ENCODE results near the gene FAM186B. TPM values are rescaled to one million over a fixed set of nuclear protein-coding genes. Genes with fewer than 3 reads are reported as not detected.
A peak's percentile ranks its signal among the peaks of the same experiment; 100 is the strongest.

The FAM186B gene
- total RNA-seq, 2 donors from 2014 or later = 0.11 to 0.27 TPM

DNA sequence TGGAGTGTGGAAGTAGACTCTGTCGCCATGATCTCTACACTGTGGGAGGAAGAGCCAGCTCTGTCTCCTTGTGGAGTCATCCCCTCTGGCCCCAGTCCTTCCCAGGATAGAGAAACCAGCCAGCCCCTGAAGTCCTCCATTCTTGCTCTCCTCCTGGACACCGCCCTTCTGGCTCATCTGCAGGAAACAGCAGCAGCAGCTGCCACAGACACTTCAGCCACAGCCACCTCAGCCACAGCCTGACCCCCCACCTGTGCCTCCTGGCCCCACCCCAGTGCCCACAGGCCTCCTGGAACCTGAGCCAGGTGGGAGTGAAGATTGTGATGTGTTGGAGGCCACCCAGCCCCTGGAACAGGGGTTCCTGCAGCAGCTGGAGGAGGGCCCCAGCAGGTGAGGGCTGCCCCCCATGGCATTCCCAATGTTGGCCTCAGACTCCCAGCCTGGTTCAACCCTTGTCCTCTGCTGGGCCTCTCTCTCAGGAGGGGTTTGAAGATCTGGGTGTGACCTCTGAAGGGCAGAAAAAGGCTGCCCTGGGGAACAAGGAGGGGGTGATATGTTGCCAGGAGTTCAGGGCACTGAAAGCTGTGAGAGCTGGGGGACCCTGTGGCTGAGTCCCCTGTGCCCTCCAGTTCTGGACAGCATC lies 28.4 kb upstream of the FAM186B start:
- intact Hi-C loops (cut with DNase I) = no loop called here
- H3K4me3 ChIP-seq = no peak overlapping the region
- H3K27me3 ChIP-seq = no peaks in the 10 kb centered on the region
- TF ChIP-seq, protein P1, sequence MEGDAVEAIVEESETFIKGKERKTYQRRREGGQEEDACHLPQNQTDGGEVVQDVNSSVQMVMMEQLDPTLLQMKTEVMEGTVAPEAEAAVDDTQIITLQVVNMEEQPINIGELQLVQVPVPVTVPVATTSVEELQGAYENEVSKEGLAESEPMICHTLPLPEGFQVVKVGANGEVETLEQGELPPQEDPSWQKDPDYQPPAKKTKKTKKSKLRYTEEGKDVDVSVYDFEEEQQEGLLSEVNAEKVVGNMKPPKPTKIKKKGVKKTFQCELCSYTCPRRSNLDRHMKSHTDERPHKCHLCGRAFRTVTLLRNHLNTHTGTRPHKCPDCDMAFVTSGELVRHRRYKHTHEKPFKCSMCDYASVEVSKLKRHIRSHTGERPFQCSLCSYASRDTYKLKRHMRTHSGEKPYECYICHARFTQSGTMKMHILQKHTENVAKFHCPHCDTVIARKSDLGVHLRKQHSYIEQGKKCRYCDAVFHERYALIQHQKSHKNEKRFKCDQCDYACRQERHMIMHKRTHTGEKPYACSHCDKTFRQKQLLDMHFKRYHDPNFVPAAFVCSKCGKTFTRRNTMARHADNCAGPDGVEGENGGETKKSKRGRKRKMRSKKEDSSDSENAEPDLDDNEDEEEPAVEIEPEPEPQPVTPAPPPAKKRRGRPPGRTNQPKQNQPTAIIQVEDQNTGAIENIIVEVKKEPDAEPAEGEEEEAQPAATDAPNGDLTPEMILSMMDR (IDR thresholded peaks at IDR 0.05) = no peak
- H3K9me3 ChIP-seq = no peaks in the 10 kb centered on the region
- H3K9ac ChIP-seq (ENCODE audit: low read depth in 2 of 2, low read length in 2 of 2) = no peak overlapping the region
- no peaks in the 10 kb centered on the region for H3K36me3 ChIP-seq
- no peaks in the 10 kb centered on the region for H3K4me1 ChIP-seq
- no peak for DNase-seq
- no peak overlapping the region for H3K27ac ChIP-seq

DNA sequence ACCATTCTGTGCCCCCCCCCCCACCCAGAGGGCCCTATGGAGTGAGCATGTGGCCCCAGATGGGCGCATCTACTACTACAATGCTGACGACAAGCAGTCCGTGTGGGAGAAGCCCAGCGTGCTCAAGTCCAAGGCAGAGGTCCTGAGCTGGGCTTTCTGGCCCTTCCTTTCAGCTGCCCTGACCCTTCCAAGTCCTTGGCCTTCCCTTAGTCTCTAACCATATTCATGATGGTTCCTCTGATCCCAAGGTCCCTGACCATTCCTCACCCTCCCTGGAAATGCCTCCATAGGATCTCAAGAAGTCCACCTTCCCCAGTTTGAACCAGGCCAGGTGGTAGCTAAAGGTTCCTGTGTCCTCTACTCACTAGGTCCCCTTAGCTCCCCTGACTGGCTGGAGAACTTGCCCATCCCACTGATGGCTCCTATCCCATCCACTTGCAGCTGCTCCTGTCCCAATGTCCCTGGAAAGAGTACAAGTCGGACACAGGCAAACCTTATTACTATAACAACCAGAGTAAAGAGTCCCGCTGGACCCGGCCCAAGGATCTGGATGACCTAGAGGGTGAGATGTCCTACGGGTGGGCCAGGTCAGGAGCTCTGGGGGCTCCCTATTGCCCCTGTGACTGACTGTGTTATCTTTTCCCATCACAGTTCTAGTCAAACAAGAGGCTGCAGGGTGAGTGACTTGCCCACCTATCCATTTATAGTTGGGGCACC lies 27.7 kb upstream of the FAM186B start:
- TF ChIP-seq, protein P1 (IDR thresholded peaks at IDR 0.05) = no peak
- no peaks in the 10 kb centered on the region for H3K36me3 ChIP-seq
- H3K9me3 ChIP-seq = no peaks in the 10 kb centered on the region
- intact Hi-C loops (cut with DNase I) = no loop called here
- no peaks in the 10 kb centered on the region for H3K4me1 ChIP-seq
- DNase-seq = no peak
- H3K27me3 ChIP-seq = no peaks in the 10 kb centered on the region
- no peak overlapping the region for H3K9ac ChIP-seq (ENCODE audit: low read depth in 2 of 2, low read length in 2 of 2)
- H3K4me3 ChIP-seq = no peak overlapping the region
- no peak overlapping the region for H3K27ac ChIP-seq

DNA sequence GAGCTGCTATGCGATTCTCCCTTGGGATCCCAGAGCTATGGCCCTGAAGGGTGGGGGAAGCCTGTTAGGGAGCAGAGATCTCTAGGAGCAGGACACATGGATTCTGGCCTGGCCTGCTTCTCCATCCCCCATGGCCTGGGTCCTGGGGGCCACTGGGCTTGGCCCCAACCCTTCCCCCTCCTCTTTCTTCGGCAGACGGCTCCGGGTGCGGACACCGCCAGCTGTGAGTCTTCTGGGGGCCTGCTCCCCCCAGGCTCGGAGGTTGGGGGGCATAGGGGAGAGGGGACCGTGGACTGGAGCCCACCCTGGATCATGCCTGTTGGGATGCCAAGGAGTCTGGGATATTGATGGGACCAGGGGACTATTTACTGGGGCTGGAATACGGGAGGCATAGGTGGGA lies 27.0 kb upstream of the FAM186B start:
- Histone ChIP-seq H3K27ac (no peak overlapping the region), H3K27me3 (no peaks in the 10 kb centered on the region), H3K4me3 (no peak overlapping the region), H3K9me3 (no peaks in the 10 kb centered on the region), H3K4me1 (no peaks in the 10 kb centered on the region), H3K9ac (ENCODE audit: low read depth in 2 of 2, low read length in 2 of 2) (no peak overlapping the region), H3K36me3 (no peaks in the 10 kb centered on the region)
- no peak for DNase-seq
- TF ChIP-seq, protein P1 (IDR thresholded peaks at IDR 0.05) = no peak
- intact Hi-C loops (cut with DNase I) = no loop called here

DNA sequence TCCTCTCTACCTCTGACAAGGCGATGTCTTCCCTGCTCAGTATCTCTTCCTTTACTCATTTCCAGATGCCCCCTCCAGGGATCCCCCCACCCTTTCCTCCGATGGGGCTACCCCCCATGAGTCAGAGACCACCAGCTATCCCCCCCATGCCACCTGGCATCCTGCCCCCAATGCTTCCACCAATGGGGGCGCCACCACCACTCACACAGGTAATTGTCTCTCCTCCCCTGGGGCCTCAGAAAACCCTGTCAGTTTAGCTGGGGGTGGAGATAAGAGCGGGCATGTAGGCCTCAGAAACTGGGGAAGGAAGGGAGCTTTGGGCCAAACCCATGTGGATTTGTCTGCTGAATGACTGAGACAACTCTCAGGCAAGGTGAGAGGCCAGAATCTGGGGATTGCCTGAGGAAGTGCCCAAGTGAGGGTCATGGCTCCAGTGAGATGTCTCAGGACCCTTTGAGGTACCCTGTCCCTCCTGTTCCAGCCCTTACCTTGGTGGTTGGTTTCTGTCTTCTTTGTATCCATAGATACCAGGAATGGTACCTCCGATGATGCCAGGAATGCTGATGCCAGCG lies 26.0 kb upstream of the FAM186B start:
- H3K9ac ChIP-seq (ENCODE audit: low read depth in 2 of 2, low read length in 2 of 2) = no peak overlapping the region
- no peaks in the 10 kb centered on the region for H3K4me1 ChIP-seq
- no peaks in the 10 kb centered on the region for H3K27me3 ChIP-seq
- no peak overlapping the region for H3K27ac ChIP-seq
- intact Hi-C loops (cut with DNase I) = no loop called here
- TF ChIP-seq, protein P1 (IDR thresholded peaks at IDR 0.05) = no peak
- DNase-seq = peak; percentile 14
- no peaks in the 10 kb centered on the region for H3K36me3 ChIP-seq
- no peak overlapping the region for H3K4me3 ChIP-seq
- H3K9me3 ChIP-seq = no peaks in the 10 kb centered on the region

DNA sequence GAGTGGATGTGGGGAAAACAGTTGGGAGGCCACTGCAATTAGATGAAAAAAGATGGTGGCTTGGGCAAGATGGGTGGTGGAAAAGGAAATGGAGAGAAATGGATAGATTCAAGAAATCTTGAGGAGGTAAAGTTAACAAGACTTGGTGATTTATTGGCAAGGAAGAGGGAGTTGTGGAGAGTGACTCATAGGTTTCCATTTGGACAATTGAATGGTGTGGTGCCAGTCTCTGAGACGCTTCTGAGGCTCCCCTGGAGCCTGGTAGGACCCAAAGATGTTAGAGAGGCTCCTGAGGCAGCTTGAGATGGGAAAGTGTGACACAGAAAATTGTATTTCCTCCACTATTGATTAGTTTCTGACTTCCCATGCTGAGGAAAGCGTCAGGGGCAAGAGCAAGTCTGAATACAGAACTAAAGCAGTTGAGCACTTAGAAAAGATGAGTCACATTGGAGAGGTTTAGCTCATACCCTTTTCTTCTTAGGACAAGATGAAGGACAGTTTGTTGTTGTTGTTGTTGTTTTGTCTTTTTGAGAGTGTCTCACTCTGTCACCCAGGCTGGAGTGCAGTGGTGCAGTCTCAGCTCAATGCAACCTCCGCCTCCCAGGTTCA lies 22.4 kb upstream of the FAM186B start:
- Histone ChIP-seq H3K9ac (ENCODE audit: low read depth in 2 of 2, low read length in 2 of 2) (no peak overlapping the region), H3K27me3 (no peaks in the 10 kb centered on the region), H3K36me3 (no peaks in the 10 kb centered on the region), H3K4me3 (no peak overlapping the region), H3K9me3 (no peaks in the 10 kb centered on the region), H3K4me1 (no peaks in the 10 kb centered on the region), H3K27ac (no peak overlapping the region)
- DNase-seq = peak; percentile 4
- intact Hi-C loops (cut with DNase I) = no loop called here
- TF ChIP-seq, protein P1 (IDR thresholded peaks at IDR 0.05) = no peak
